Body of pancreas (tissue), 4 donors: ENCODE measurements around the gene CUEDC1.

Experiments used
- POLR2A ChIP-seq, 3 donors: fragments of 450-650 bp; IDR thresholded peaks; one replicate each; pipeline ENCODE4 v1.6.1; 2016; ENCODE audit warnings: antibody characterized with exemption in 3 of 3, mild to moderate bottlenecking in 2 of 3
- TF ChIP-seq, protein P1 (sequence below), 7 experiments: fragments of 450-650 bp in 4 of 7; fragments of 200-600 bp in 3 of 7; sonication (generic) in 3 of 7; IDR thresholded peaks; one replicate each; pipeline ENCODE4 v1.5.1; 2016 to 2019; ENCODE audit warnings: antibody characterized with exemption in 7 of 7

DNA sequence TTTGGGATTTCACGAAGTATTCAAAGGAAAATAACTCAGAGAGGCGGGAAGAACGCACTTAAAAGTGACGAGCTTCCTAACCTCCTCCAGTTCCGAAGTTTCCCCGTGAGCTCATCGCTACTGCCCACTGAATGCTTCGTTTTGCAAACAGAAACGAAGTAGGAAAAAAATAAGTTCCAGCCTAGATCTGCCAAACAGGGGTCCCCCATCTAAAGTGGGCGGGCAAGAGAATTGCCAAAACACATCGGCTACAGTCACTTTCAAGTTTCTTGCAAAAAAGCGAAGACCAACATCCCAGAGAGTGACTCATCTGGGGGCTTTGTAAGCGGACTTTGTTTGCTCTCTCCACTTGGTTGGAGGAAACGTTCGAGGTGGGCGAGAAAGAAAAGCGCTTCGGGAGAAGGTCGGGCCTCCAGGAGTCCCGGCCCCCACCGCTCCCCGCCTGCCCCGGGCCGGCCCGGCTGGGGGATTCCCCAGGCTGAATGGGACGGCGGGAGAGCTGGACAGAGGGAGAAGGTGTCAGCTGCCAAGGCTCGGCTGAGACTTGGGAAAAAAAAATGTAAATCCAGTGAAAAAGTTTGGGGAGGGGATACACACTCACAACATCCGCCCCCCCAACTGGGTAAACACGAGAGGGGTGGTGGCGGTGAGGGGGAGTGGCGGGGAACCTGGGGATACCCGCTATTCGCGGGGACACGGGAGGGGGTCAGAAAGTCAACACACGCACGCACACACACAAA lies 31.8 kb upstream of the CUEDC1 start:
- TF ChIP-seq, protein P1, sequence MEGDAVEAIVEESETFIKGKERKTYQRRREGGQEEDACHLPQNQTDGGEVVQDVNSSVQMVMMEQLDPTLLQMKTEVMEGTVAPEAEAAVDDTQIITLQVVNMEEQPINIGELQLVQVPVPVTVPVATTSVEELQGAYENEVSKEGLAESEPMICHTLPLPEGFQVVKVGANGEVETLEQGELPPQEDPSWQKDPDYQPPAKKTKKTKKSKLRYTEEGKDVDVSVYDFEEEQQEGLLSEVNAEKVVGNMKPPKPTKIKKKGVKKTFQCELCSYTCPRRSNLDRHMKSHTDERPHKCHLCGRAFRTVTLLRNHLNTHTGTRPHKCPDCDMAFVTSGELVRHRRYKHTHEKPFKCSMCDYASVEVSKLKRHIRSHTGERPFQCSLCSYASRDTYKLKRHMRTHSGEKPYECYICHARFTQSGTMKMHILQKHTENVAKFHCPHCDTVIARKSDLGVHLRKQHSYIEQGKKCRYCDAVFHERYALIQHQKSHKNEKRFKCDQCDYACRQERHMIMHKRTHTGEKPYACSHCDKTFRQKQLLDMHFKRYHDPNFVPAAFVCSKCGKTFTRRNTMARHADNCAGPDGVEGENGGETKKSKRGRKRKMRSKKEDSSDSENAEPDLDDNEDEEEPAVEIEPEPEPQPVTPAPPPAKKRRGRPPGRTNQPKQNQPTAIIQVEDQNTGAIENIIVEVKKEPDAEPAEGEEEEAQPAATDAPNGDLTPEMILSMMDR (IDR thresholded peaks at IDR 0.05): no peak
- peak in 2 of 3 donors; percentile 15 to 29 for TF ChIP-seq POLR2A (IDR thresholded peaks at IDR 0.05)
